A549 (cell line): ENCODE data around the gene TMEM238. TPM values are rescaled to one million over a fixed set of nuclear protein-coding genes. Genes with fewer than 3 reads are reported as not detected.

Experiments used
- ATAC-seq, 2 experiments: fragments of 200-7000 bp in 1 of 2; fragments of >200 bp in 1 of 2; cut with Nextera tagmentation in 1 of 2; cut with Tn5 transposase in 1 of 2; 3 replicates each; pipeline versions ENCODE4 v1.8.0 to v1.9.1; 2018 to 2020; ENCODE audit warnings: mild to moderate bottlenecking in 1 of 2, moderate library complexity in 1 of 2
- CTCF ChIA-PET: fragments of 300-600 bp; sonication (Branson Sonifier 250); formaldehyde crosslinking; extraction: SDS; loops from one replicate; lab custom pipeline; 2021; ENCODE audit warnings: antibody characterized with exemption, inconsistent platforms; lab: Yijun Ruan, JAX
- POLR2A ChIA-PET: fragments of 350-600 bp; formaldehyde crosslinking; extraction: SDS; loops from one replicate; lab custom pipeline; 2021; ENCODE audit warnings: antibody characterized with exemption, inconsistent platforms; lab: Yijun Ruan, JAX
- DNase-seq, 2 experiments: peaks; one replicate each; pipeline versions ENCODE4 v3.0.0 to v3.0.0-alpha.2; 2011 to 2016; ENCODE audit warnings: low read depth in 1 of 2, low spot score in 1 of 2
- FAIRE-seq: peaks from 2 replicates; lab custom pipeline; 2011; peaks lifted over from hg19 to GRCh38; lab: Jason Lieb, UNC
- H3K27ac ChIP-seq, 2 experiments: fragments of >200 bp; sonication (Bioruptor Twin); formaldehyde crosslinking; 3 replicates each; pipeline ENCODE4 v1.5.1; 2016 to 2017
- H3K4me1 ChIP-seq: fragments of >200 bp; sonication (Bioruptor Twin); formaldehyde crosslinking; 3 replicates; pipeline ENCODE4 v1.6.1; 2016
- H3K4me2 ChIP-seq: fragments of >200 bp; sonication (Bioruptor Twin); formaldehyde crosslinking; 3 replicates; pipeline ENCODE4 v1.6.1; 2016
- H3K4me3 ChIP-seq: fragments of >200 bp; sonication (Bioruptor Twin); formaldehyde crosslinking; 3 replicates; pipeline ENCODE4 v1.5.1; 2016
- H3K9me3 ChIP-seq: fragments of >200 bp; sonication (Bioruptor Twin); formaldehyde crosslinking; 3 replicates; pipeline ENCODE4 v1.6.1; 2016
- CBX8 ChIP-seq: fragments of 200-600 bp; sonication (generic); IDR thresholded peaks from 2 replicates; pipeline ENCODE4 v1.6.1; 2016
- CTCF ChIP-seq: fragments of >200 bp; sonication (Bioruptor Twin); formaldehyde crosslinking; IDR thresholded peaks from 3 replicates; pipeline ENCODE4 v1.5.1; 2016
- EHF ChIP-seq: fragments of 250-450 bp; sonication (Bioruptor Pico); IDR thresholded peaks from 2 replicates; pipeline ENCODE4 v1.5.0; 2020; ENCODE audit warnings: mild to moderate bottlenecking
- EHMT2 ChIP-seq: fragments of 200-600 bp; sonication (generic); IDR thresholded peaks from 2 replicates; pipeline ENCODE4 v1.6.1; 2016; ENCODE audit warnings: antibody characterized with exemption, low read depth, mild to moderate bottlenecking, moderate library complexity
- ESRRA ChIP-seq: fragments of 150-350 bp; IDR thresholded peaks from 2 replicates; pipeline ENCODE4 v1.6.1; 2014; ENCODE audit warnings: mild to moderate bottlenecking, low read length, borderline replicate concordance
- FOSL2 ChIP-seq, 2 experiments: fragments of 450-650 bp in 1 of 2; fragments of >200 bp in 1 of 2; sonication (Bioruptor Twin) in 1 of 2; formaldehyde crosslinking; IDR thresholded peaks; 2 replicates each; pipeline versions ENCODE4 v1.5.0 to v1.6.1; 2016 to 2020; ENCODE audit warnings: mild to moderate bottlenecking in 1 of 2, moderate library complexity in 1 of 2
- FOXS1 ChIP-seq: fragments of 250-450 bp; sonication (Bioruptor Pico); IDR thresholded peaks from 2 replicates; pipeline ENCODE4 v1.5.0; 2020; ENCODE audit warnings: mild to moderate bottlenecking, moderate library complexity
- HDAC2 ChIP-seq: fragments of 200-600 bp; sonication (generic); IDR thresholded peaks from 2 replicates; pipeline ENCODE4 v1.6.1; 2016
- HEYL ChIP-seq: fragments of 250-450 bp; sonication (Bioruptor Pico); IDR thresholded peaks from 2 replicates; pipeline ENCODE4 v1.8.0; 2021; ENCODE audit warnings: mild to moderate bottlenecking, moderate library complexity
- HOXA7 ChIP-seq: fragments of 250-450 bp; sonication (Bioruptor Pico); IDR thresholded peaks from 2 replicates; pipeline ENCODE4 v1.5.0; 2020; ENCODE audit warnings: mild to moderate bottlenecking, moderate library complexity
- HOXB13 ChIP-seq: fragments of 250-450 bp; sonication (Bioruptor Pico); IDR thresholded peaks from 2 replicates; pipeline ENCODE4 v1.5.0; 2020; ENCODE audit warnings: low read depth, mild to moderate bottlenecking, moderate library complexity
- JUN ChIP-seq, 2 experiments: fragments of >200 bp; sonication (Bioruptor Twin); formaldehyde crosslinking; IDR thresholded peaks; 2 replicates in 1 of 2; 3 replicates in 1 of 2; pipeline ENCODE4 v1.6.1; 2016 to 2017
- KDM1A ChIP-seq: fragments of 200-600 bp; sonication (generic); IDR thresholded peaks from 2 replicates; pipeline ENCODE4 v1.6.1; 2016; ENCODE audit warnings: low read depth, mild to moderate bottlenecking
- KDM5A ChIP-seq: fragments of 200-600 bp; sonication (generic); IDR thresholded peaks from 2 replicates; pipeline ENCODE4 v1.6.1; 2016; ENCODE audit warnings: antibody characterized with exemption, mild to moderate bottlenecking
- MAX ChIP-seq: IDR thresholded peaks from 2 replicates; pipeline ENCODE4 v1.6.1; 2012
- MAZ ChIP-seq: fragments of 150-350 bp; IDR thresholded peaks from 2 replicates; pipeline ENCODE4 v1.6.1; 2014; ENCODE audit warnings: antibody characterized with exemption, low read depth, low read length, borderline replicate concordance
- PHF8 ChIP-seq: fragments of 200-600 bp; sonication (generic); IDR thresholded peaks from 2 replicates; pipeline ENCODE4 v1.6.1; 2016; ENCODE audit warnings: low read depth, mild to moderate bottlenecking, antibody characterized with exemption, moderate library complexity, borderline replicate concordance
- POLR2A ChIP-seq: IDR thresholded peaks from 2 replicates; pipeline ENCODE4 v1.6.1; 2012; ENCODE audit warnings: mild to moderate bottlenecking, low read length
- RARB ChIP-seq: fragments of 250-450 bp; sonication (Bioruptor Pico); IDR thresholded peaks from 2 replicates; pipeline ENCODE4 v1.8.0; 2021; ENCODE audit warnings: mild to moderate bottlenecking, moderate library complexity
- RFX5 ChIP-seq: fragments of 450-650 bp; IDR thresholded peaks from 2 replicates; pipeline ENCODE4 v1.7.1; 2014; ENCODE audit warnings: antibody characterized with exemption, mild to moderate bottlenecking, moderate library complexity
- RNF2 ChIP-seq: fragments of 200-600 bp; sonication (generic); IDR thresholded peaks from 2 replicates; pipeline ENCODE4 v1.6.1; 2016; ENCODE audit warnings: low read depth, mild to moderate bottlenecking, antibody characterized with exemption, moderate library complexity, borderline replicate concordance
- SMC3 ChIP-seq: fragments of >200 bp; sonication (Bioruptor Twin); formaldehyde crosslinking; IDR thresholded peaks from 3 replicates; pipeline ENCODE4 v1.6.1; 2018; ENCODE audit warnings: inconsistent platforms
- SREBF2 ChIP-seq: fragments of 450-650 bp; IDR thresholded peaks from 2 replicates; pipeline ENCODE4 v1.6.1; 2014; ENCODE audit warnings: mild to moderate bottlenecking, moderate library complexity
- TP53 ChIP-seq: fragments of 250-450 bp; sonication (Bioruptor Pico); IDR thresholded peaks from 2 replicates; pipeline ENCODE4 v1.5.0; 2021; ENCODE audit warnings: mild to moderate bottlenecking, moderate library complexity
- WGBS: methylation state at CpG from one replicate; pipeline ENCODE4 v1.1.6; 2017; ENCODE audit errors: missing lambda C conversion rate; 5-methylcytosine and 5-hydroxymethylcytosine counted together
- polyA plus RNA-seq, 4 experiments: library from polyadenylated mRNA; depleted of rRNA in 3 of 4; stranded (reverse); fragments of >200 nt; fragmentation: RNase III in 1 of 4; extraction: RNeasy Plus Mini Kit Qiagen cat#74134 plus additional on column Dnase treatment in 1 of 4; gene quantifications; 2 replicates in 3 of 4; 3 replicates in 1 of 4; pipeline ENCODE4 v1.2.3, GENCODE V29; 2011 to 2017
- TF ChIP-seq, protein P1 (sequence below): IDR thresholded peaks from 2 replicates; pipeline ENCODE4 v1.6.1; 2012
- TF ChIP-seq, protein P2 (sequence below): IDR thresholded peaks from 2 replicates; pipeline ENCODE4 v1.6.1; 2012; ENCODE audit warnings: low read depth, borderline replicate concordance

Gene TMEM238
- polyA plus RNA-seq, 2 of the 4 experiments (the other 2 are of a cell fraction): 0.70 to 2.5 TPM

- TF ChIP-seq ESRRA (no peak), POLR2A (no peak), RFX5 (no peak), CTCF (no peak)
- TF ChIP-seq, protein P1, sequence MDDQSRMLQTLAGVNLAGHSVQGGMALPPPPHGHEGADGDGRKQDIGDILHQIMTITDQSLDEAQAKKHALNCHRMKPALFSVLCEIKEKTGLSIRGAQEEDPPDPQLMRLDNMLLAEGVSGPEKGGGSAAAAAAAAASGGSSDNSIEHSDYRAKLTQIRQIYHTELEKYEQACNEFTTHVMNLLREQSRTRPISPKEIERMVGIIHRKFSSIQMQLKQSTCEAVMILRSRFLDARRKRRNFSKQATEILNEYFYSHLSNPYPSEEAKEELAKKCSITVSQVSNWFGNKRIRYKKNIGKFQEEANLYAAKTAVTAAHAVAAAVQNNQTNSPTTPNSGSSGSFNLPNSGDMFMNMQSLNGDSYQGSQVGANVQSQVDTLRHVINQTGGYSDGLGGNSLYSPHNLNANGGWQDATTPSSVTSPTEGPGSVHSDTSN: peak; percentile 81
Measured at GRCh38 chr19:55373993-55374757, 9.9 kb downstream of the TMEM238 start (continued).

DNA sequence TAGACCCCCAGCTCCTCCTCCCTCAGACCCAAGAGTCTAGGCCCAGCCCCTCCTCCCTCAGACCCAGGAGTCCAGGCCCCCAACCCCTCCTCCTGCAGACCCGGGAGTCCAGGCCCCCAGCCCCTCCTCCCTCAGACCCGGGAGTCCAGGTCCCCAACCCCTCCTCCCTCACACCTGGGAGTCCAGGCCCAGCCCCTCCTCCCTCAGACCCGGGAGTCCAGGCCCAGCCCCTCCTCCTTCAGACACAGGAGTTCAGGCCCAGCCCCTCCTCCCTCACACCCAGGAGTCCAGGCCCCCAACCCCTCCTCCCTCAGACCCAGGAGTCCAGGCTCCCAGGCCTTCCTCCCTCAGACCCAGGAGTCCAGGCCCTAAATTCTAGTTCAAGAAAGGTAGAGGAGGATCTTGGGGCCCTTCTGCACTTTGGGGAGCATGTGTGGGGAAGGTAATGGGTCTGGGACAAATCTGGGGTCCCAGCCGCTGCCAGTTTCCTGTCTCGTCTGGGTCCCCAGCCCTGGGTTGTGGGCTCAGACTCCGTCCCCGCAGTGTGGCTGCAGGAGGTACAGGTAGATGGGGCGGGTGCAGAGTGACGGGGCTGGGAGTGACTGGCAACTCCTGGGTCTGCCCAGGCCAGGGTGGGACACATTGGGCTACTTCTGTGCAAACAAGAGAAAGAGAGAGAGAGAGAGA lies 10.6 kb downstream of the TMEM238 start:
- Histone ChIP-seq H3K4me3 (0 out of 3 replicates have a peak overlapping the region, but pooled peaks have one; percentile 5), H3K9me3 (no peaks in the 10 kb centered on the region), H3K4me1 (peaks cover 80% of the 10 kb centered on the region), H3K27ac (peak overlapping the region; percentile 91 to 96), H3K4me2 (peak overlapping the region; percentile 65)
- ATAC-seq (peak; percentile 7 to 21), FAIRE-seq (no peak)
- CTCF ChIA-PET: interaction anchor here (0.7 to 2.6 kb wide), 5 partner anchors 11 to 131 kb away, joined by 4 to 20 read pairs (median 6); partner anchors contain the start of gene TMEM238
- WGBS: 56% methylated on average over 6 of the region's 9 CpGs
- POLR2A ChIA-PET: interaction anchor here (1.0 to 2.5 kb wide), 7 partner anchors 9 to 226 kb away, joined by 3 to 11 read pairs (median 5); partner anchors contain the start of genes FIZ1, GARIN5B, KMT5C and TMEM238
- TF ChIP-seq EHMT2 (no peak), SMC3 (no peak), EHF (CRISPR knock-in tag) (no peak), FOXS1 (CRISPR knock-in tag) (no peak), PHF8 (no peak), JUN (IDR thresholded peaks at IDR 0.05) (no peak), HOXB13 (CRISPR knock-in tag) (0 out of 2 replicates have a peak, but pooled peaks have one; percentile 33), RARB (CRISPR knock-in tag) (no peak), KDM5A (no peak), SREBF2 (no peak), CBX8 (no peak), MAZ (0 out of 2 replicates have a peak, but pooled peaks have one; percentile 4), RNF2 (no peak), MAX (no peak), HEYL (no peak), TP53 (CRISPR knock-in tag) (0 out of 2 replicates have a peak, but pooled peaks have one; percentile 34), HOXA7 (0 out of 2 replicates have a peak, but pooled peaks have one; percentile 19), KDM1A (no peak), FOSL2 (IDR thresholded peaks at IDR 0.05) (no peak), FOSL2 (CRISPR knock-in tag; IDR thresholded peaks at IDR 0.05) (no peak), HDAC2 (no peak)
- TF ChIP-seq, protein P1: peak; percentile 10; the same call in 1 of the 2 replicates
- TF ChIP-seq, protein P2, sequence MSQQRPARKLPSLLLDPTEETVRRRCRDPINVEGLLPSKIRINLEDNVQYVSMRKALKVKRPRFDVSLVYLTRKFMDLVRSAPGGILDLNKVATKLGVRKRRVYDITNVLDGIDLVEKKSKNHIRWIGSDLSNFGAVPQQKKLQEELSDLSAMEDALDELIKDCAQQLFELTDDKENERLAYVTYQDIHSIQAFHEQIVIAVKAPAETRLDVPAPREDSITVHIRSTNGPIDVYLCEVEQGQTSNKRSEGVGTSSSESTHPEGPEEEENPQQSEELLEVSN: no peak
- TF ChIP-seq, all 56 proteins: peak for 5
- DNase-seq: peak in 1 of 2 experiments; percentile 87
